ENCODE results near the gene KREMEN1. TPM values are rescaled to one million over a fixed set of nuclear protein-coding genes. Genes with fewer than 3 reads are reported as not detected.

The KREMEN1 gene
- total and polyA plus RNA-seq, 10 of the 15 experiments (the other 5 are each of a cell fraction or from before 2014, with no cell fraction given) = 0.10 to 2.5 (median 0.20) TPM; not detected in 1

GRCh38 chr22:29028468-29028867 lies 44.4 kb upstream of the KREMEN1 start:
- H3K27me3 ChIP-seq (replicated peaks in 1 of 2; ENCODE audit: control insufficient read depth in 2 of 2, insufficient read depth in 2 of 2, low read length in 1 of 2) = 0 out of 4 replicates have a peak, but pooled peaks cover 0 to 6% of the 10 kb centered on the region in 2 experiments
- H4K20me1 ChIP-seq (ENCODE audit: control insufficient read depth, insufficient read depth) = peaks cover 3% of the 10 kb centered on the region; the same call in 1 of the 2 replicates
- WGBS (ENCODE audit: insufficient coverage, insufficient replicate concordance, low lambda C conversion rate, missing lambda C conversion rate) = 36% methylated on average over 4 of the region's 4 CpGs
- no peak for DNase-seq (ENCODE audit: low read depth, low spot score)
- SMC1A ChIA-PET (ENCODE audit: uncharacterized antibody, unreplicated experiment) = interaction anchor here (0.7 to 4.7 kb wide), 16 partner anchors 10 to 175 kb away, joined by 3 to 32 read pairs (median 4); no protein-coding TSS in a partner anchor
- H3K79me2 ChIP-seq (ENCODE audit: control insufficient read depth, insufficient read depth, low read length) = no peaks in the 10 kb centered on the region
- POLR2A ChIA-PET = interaction anchor here (1.0 to 3.0 kb wide), 7 partner anchors 12 to 228 kb away, joined by 3 to 27 read pairs (median 3); partner anchors contain the start of gene XBP1
- no peak overlapping the region for H3K9ac ChIP-seq (ENCODE audit: control insufficient read depth, insufficient read depth, low read length)
- H2AFZ ChIP-seq (ENCODE audit: control insufficient read depth, low read depth, low read length) = no peak overlapping the region
- no TSS peak for BruUV-seq (replicated peaks)
- CTCF ChIA-PET = interaction anchor here (1.2 to 7.4 kb wide), 11 partner anchors 11 to 172 kb away, joined by 3 to 63 read pairs (median 6); no protein-coding TSS in a partner anchor
- in situ Hi-C loops (cut with MboI) = loop anchor here (25.0 kb wide), 1 partner anchor 991 kb away; no protein-coding TSS in a partner anchor
- intact Hi-C loops (cut with micrococcal nuclease; ENCODE audit: unreplicated experiment) = no loop called here
- H3K4me3 ChIP-seq = no peak overlapping the region
- FAIRE-seq = no peak
- no peak overlapping the region for H3K27ac ChIP-seq (ENCODE audit: control insufficient read depth, insufficient read depth)
- H3K9me3 ChIP-seq (replicated peaks; ENCODE audit: control insufficient read depth, insufficient read depth, low read length) = no peaks in the 10 kb centered on the region
- H3K4me1 ChIP-seq (ENCODE audit: control insufficient read depth, insufficient read depth, low read length) = no peaks in the 10 kb centered on the region
- no peak overlapping the region for H3K4me2 ChIP-seq (ENCODE audit: control insufficient read depth, insufficient read depth)
- RAD21 ChIA-PET (ENCODE audit: unreplicated experiment) = interaction anchor here (0.5 to 4.0 kb wide), 7 partner anchors 10 to 1783 kb away, joined by 3 to 34 read pairs (median 5); no protein-coding TSS in a partner anchor
- ATAC-seq = no peak
- H3K36me3 ChIP-seq (ENCODE audit: control insufficient read depth in 2 of 2, insufficient read depth in 2 of 2, low read length in 1 of 2) = no peaks in the 10 kb centered on the region; a peak in 1 of 4 replicates
- no peak for TF ChIP-seq EP300 (IDR thresholded peaks at IDR 0.05; ENCODE audit: borderline replicate concordance in 1 of 2, control insufficient read depth in 1 of 2, low read depth in 2 of 2, low read length in 2 of 2)
- TF ChIP-seq NFYB (IDR thresholded peaks at IDR 0.05; ENCODE audit: insufficient read depth, low read depth, low read length) = no peak
- TF ChIP-seq SREBF2 (IDR thresholded peaks at IDR 0.05; ENCODE audit: low read length) = no peak
- TF ChIP-seq YY1 (IDR thresholded peaks at IDR 0.05; ENCODE audit: low read depth, low read length) = no peak
- TF ChIP-seq SREBF1 (IDR thresholded peaks at IDR 0.05; ENCODE audit: low read length) = no peak
- no peak for TF ChIP-seq PBX3 (IDR thresholded peaks at IDR 0.05; ENCODE audit: insufficient replicate concordance, low read depth, low read length)
- TF ChIP-seq, protein P1, sequence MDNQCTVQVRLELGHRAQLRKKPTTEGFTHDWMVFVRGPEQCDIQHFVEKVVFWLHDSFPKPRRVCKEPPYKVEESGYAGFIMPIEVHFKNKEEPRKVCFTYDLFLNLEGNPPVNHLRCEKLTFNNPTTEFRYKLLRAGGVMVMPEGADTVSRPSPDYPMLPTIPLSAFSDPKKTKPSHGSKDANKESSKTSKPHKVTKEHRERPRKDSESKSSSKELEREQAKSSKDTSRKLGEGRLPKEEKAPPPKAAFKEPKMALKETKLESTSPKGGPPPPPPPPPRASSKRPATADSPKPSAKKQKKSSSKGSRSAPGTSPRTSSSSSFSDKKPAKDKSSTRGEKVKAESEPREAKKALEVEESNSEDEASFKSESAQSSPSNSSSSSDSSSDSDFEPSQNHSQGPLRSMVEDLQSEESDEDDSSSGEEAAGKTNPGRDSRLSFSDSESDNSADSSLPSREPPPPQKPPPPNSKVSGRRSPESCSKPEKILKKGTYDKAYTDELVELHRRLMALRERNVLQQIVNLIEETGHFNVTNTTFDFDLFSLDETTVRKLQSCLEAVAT (IDR thresholded peaks at IDR 0.05) = no peak
- TF ChIP-seq DPF2 (IDR thresholded peaks at IDR 0.05) = no peak
- TF ChIP-seq ZNF207 (IDR thresholded peaks at IDR 0.05; ENCODE audit: borderline replicate concordance) = no peak
- no peak for TF ChIP-seq HDGF (IDR thresholded peaks at IDR 0.05)
- TF ChIP-seq IRF5 (IDR thresholded peaks at IDR 0.05; ENCODE audit: borderline replicate concordance) = no peak
- no peak for TF ChIP-seq MXI1 (IDR thresholded peaks at IDR 0.05; ENCODE audit: low read depth, low read length)
- TF ChIP-seq CREM (IDR thresholded peaks at IDR 0.05; ENCODE audit: low read depth) = no peak
- TF ChIP-seq E4F1 (IDR thresholded peaks at IDR 0.05; ENCODE audit: borderline replicate concordance, partially characterized antibody) = no peak
- no peak for TF ChIP-seq KDM1A (IDR thresholded peaks at IDR 0.05; ENCODE audit: borderline replicate concordance)
- no peak for TF ChIP-seq MYB (IDR thresholded peaks at IDR 0.05; ENCODE audit: borderline replicate concordance, low read depth, low read length)
- no peak for TF ChIP-seq NBN (IDR thresholded peaks at IDR 0.05)
